HuH-7.5 (cell line): Measurements from ENCODE around the gene CLDN22.

Source experiments
- DNase-seq: peaks from one replicate; pipeline ENCODE4 v3.0.0; 2011; ENCODE audit warnings: low spot score

Gene CLDN22

GRCh38 chr4:183321516-183321915 lies 1.4 kb upstream of the CLDN22 start:
- DNase-seq: no peak

- no peak for DNase-seq
Measured at GRCh38 chr4:183321079-183321478, 1.0 kb upstream of the CLDN22 start.

- DNase-seq: no peak
Measured at GRCh38 chr4:183318656-183319055, 1.4 kb downstream of the CLDN22 start.

GRCh38 chr4:183314806-183315205 lies 5.3 kb downstream of the CLDN22 start:
- no peak for DNase-seq

- no peak for DNase-seq
Measured at GRCh38 chr4:183314336-183314735, 5.7 kb downstream of the CLDN22 start.

- DNase-seq: no peak
Measured at GRCh38 chr4:183312841-183313240, 7.2 kb downstream of the CLDN22 start.

GRCh38 chr4:183306811-183307210 lies 13.3 kb downstream of the CLDN22 start:
- DNase-seq: no peak

- no peak for DNase-seq
Measured at GRCh38 chr4:183304538-183304937, 15.5 kb downstream of the CLDN22 start.

DNA sequence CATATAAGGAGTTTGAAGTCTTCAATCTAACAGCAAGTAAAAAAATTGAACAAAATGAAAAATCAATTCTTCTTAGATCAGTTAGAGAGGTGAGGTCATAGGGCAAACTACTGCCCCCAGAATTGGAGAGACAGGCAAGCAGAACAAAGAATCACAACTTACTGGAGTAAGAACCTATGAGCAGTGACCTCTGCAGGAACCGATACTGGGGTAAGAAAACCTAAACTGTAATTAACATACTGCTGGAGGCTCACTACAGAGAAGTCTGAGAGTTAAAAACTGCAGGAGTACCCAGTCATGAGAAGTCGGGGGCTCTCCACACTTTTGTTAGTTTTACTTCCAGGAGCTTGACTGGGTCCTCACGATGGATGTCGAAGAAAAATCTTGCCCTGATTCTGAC lies 16.0 kb downstream of the CLDN22 start:
- DNase-seq: no peak

GRCh38 chr4:183303301-183303700 lies 16.8 kb downstream of the CLDN22 start:
- no peak for DNase-seq

DNA sequence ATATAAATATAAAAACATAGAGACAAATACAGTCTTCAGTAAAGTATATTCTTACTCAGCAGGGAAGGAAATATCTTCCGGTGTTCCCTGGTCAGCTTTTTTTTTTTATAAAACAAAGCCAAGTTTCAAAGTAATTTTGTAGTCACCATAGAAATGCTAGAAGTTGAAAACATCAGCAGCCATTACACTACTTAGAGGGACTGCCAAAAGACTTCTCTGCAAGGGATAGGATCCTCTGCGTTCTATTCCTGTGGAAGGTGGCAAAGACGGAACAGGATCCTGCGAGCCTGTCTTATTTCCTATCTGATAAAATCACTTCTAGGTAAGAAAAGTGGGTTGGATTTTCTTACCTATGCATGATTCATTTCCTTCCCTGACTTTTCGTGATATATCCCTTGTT lies 19.4 kb downstream of the CLDN22 start:
- DNase-seq: no peak

DNA sequence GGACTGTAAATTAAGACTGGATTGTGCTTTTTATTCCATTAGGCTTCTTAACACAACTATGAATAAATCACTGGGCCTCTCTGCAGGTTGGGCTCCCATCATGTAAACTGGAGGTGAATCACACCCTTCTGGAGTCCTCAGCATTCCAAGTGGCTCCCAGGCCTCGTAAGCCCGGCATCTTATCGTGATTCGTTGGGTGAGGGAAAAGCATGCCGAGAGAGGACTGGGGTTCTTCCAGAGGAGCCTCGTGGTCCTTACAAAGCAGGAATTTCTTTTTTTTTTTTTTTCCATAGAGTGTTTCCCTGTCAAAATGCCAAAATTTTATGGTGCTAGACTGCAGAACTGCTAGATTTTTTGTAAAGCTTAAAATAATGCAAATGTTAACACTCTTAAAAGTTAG lies 20.0 kb downstream of the CLDN22 start:
- DNase-seq: no peak

GRCh38 chr4:183299464-183299863 lies 20.6 kb downstream of the CLDN22 start:
- no peak for DNase-seq

GRCh38 chr4:183297675-183298074 lies 22.4 kb downstream of the CLDN22 start:
- no peak for DNase-seq

DNA sequence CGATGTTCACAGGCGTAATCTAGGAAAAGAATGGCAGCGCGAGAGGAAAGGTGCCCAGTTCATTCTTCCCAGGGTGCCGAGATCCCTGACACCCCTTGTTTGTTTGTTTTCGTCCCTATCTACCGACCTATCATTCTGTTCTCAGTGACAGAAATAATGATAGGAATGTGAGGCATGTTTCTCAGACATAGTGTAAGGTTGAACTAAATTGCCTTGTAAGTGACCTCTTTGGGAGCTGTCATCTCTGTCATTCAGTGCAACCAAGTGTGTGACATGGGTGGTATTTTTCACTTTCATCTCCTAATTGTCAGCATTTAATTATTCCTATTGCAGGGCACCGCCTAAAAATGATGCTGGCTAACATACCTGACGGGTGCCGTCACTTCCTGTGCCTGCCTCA lies 24.4 kb downstream of the CLDN22 start:
- DNase-seq: no peak

DNA sequence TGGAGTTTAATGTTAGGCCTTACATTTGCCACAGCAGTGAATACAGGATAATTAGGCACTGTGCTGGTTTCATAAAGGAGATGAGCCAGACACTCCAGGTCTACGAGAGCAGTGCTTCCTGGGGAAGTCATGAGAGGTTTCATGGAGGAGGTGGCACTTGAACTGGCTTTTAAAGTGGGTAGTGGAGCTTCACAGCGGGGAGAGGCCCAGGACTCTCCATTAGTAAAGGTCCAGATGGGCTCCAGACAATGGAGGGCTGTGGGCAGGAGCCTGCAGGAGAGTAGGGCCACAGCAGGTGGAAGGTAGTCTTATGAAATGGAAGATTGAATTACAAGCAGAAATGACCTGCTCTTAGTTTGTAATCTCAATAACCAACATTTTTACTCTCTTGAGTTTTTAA lies 29.0 kb downstream of the CLDN22 start:
- no peak for DNase-seq

- no peak for DNase-seq
Measured at GRCh38 chr4:183289688-183290087, 30.4 kb downstream of the CLDN22 start.

- no peak for DNase-seq
Measured at GRCh38 chr4:183288955-183289354, 31.1 kb downstream of the CLDN22 start.

DNA sequence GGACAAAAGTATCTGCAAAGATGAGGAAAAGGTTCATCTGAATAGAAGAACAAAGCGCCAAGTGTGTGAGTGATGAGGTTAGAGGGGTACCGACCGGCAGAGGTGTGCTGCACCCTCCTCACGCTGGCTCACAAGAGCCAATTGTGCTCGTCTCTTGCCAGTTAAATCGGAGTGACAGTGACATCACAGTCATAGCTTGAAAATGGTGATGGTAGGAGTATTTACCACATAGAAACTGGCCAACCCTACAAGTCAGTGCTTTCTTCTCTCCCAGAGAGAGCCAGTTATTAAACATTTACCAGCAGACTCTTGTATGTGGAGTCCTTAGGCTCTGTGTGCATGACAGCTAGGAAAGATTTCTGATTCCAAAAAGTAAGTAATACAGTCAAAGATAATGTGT lies 32.4 kb downstream of the CLDN22 start:
- DNase-seq: no peak

DNA sequence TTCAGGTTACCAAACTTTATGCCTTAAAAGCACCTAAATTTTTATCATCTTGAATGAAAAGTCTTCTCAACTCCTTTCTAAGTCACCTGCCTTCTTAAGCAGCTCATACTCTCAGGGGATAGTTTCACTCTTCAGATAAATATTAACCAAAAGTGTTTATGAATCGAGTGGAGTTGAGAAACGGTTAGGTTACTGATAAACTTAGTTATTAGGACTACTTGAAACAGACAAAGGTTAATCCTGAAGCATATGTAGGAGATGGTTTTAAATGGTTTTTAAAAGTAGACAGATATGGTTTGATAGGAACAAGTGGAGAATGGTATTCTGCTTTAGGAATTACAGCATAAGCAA lies 32.8 kb downstream of the CLDN22 start:
- no peak for DNase-seq

DNA sequence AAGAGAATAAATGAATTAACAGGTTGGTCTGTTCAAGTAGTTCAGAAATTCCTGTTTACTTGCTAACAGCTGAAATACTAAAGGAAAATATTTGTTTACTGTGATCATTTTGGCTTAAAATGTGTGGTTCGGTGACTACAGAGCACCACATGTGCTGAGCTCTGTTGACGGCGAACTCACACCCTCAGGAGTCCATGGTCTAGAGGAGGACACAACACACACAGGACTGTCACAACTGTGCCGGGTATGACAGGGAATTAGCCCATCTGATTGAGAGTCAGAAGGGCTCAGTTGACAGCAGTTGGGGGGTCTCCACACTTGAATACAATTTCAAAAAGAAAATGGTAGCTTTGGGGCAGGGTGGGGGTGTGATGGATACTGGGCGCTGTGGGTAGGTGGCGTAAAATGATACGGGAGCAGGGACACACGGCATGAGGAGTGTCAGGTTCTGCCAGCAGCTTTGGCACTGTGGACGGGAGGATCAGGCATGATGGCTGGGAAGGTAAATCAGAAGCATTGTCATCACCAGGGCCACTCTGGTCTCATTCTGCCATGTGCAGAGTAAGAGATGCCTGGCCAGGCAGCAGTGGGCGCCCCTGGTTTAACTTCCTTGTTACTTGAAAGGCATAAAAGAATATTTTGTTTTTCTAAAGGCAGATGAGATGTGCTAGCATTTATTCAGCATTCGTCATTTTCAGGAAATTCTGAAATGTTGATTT lies 33.3 kb downstream of the CLDN22 start:
- DNase-seq: no peak

DNA sequence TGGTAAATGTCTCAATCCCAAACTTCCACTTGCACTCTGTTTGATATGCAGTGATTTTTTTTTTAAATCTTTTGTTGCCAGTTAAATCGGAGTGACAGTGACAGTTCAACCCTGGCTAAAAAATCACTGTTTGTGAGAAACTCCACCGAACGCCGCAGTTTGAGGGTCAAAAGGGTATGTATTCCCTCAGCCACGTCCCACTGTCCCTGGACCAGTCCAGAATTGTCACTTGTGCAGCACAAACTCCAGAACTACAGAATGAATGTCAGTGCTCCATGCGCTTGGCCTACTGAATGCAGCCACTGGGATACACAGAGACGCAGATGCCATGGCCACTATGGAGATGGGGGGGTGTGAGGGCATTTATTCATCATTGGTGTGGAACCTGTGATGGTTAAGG lies 34.2 kb downstream of the CLDN22 start:
- DNase-seq: no peak

DNA sequence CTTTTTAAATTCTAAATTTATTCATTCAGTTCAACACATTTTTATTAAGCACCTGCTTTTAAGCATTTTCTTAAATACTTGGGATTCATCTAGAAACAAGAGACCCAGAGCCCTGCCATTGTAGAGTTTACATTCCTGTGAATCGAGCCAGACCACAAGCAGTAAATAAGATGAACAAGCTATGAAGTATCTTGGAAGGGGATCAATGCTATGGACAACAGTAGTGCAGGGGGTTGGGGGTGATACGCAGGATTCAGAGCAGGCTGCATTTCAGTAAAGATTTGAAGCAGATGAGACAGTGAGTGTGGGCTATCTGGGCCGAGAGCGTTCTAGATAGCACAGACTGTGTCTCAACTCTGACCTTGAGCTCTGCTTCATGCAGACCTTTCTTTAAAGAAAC lies 35.1 kb downstream of the CLDN22 start:
- no peak for DNase-seq

- no peak for DNase-seq
Measured at GRCh38 chr4:183284258-183284785, 35.8 kb downstream of the CLDN22 start.
